Heart left ventricle (tissue), 16 donors: Measurements from ENCODE around the gene LRP5. TPM values are rescaled to one million over a fixed set of nuclear protein-coding genes. Genes with fewer than 3 reads are reported as not detected.

ENCODE experiments used
- ATAC-seq, 4 donors: fragments of 200-7000 bp; cut with Tn5 transposase; one replicate each; pipeline ENCODE4 v1.9.1; 2020 to 2022; ENCODE audit warnings: moderate library complexity in 4 of 4, mild to moderate bottlenecking in 3 of 4, moderate number of reproducible peaks in 1 of 4
- DNase-seq, 5 donors: peaks; one replicate each; pipeline ENCODE4 v3.0.0-alpha.2; 2020
- H3K27ac ChIP-seq, 12 donors: fragments of 200-600 bp; sonication (generic) in 4 of 12; one replicate each; pipeline versions ENCODE4 v1.5.0 to v1.8.0; 2016 to 2022; ENCODE audit warnings: mild to moderate bottlenecking in 2 of 12
- H3K27me3 ChIP-seq, 9 donors: fragments of 200-600 bp; sonication (generic) in 2 of 9; one replicate each; pipeline versions ENCODE4 v1.5.1 to v1.8.0; 2016 to 2022; ENCODE audit warnings: mild to moderate bottlenecking in 3 of 9
- H3K36me3 ChIP-seq, 9 donors: fragments of 200-600 bp; sonication (generic) in 2 of 9; one replicate each; pipeline versions ENCODE4 v1.5.0 to v1.8.0; 2018 to 2022; ENCODE audit warnings: mild to moderate bottlenecking in 2 of 9
- H3K4me1 ChIP-seq, 12 donors: fragments of 200-600 bp; sonication (generic) in 4 of 12; one replicate each; pipeline versions ENCODE4 v1.5.0 to v1.8.0; 2016 to 2022; ENCODE audit warnings: mild to moderate bottlenecking in 3 of 12
- H3K4me3 ChIP-seq, 12 donors: fragments of 200-600 bp; sonication (generic) in 4 of 12; one replicate each; pipeline versions ENCODE4 v1.5.0 to v1.8.0; 2017 to 2022; ENCODE audit warnings: mild to moderate bottlenecking in 9 of 12, moderate library complexity in 4 of 12
- H3K9me3 ChIP-seq, 12 donors: fragments of 200-600 bp; sonication (generic) in 4 of 12; one replicate each; pipeline versions ENCODE4 v1.5.0 to v1.8.0; 2016 to 2022; ENCODE audit warnings: mild to moderate bottlenecking in 1 of 12
- CTCF ChIP-seq, 12 donors: fragments of 200-600 bp; sonication (generic) in 4 of 12; IDR thresholded peaks; one replicate each; pipeline versions ENCODE4 v1.5.0 to v1.8.0; 2018 to 2022; ENCODE audit warnings: antibody characterized with exemption in 12 of 12, mild to moderate bottlenecking in 5 of 12
- POLR2A ChIP-seq, 2 donors: fragments of 450-650 bp; IDR thresholded peaks; one replicate each; pipeline ENCODE4 v1.6.1; 2017; ENCODE audit warnings: antibody characterized with exemption in 2 of 2, mild to moderate bottlenecking in 2 of 2, moderate library complexity in 2 of 2
- WGBS, 4 donors: extraction: QIAGEN DNeasy Blood & Tissue Kit in 2 of 4; methylation state at CpG; one replicate each; pipeline versions ENCODE4 v1.1.5 to v1.1.7; 2013 to 2018; 5-methylcytosine and 5-hydroxymethylcytosine counted together
- intact Hi-C, 10 donors: fragments of 100-400 bp; cut with DNase I; formaldehyde crosslinking; loops; one replicate each; pipeline versions ENCODE4 v1.11.1 to v1.14.2; 2022
- polyA plus RNA-seq, 2 donors: library from polyadenylated mRNA; stranded (reverse); fragments of 200-250 nt; gene quantifications; one replicate each; pipeline ENCODE4 v1.2.3, GENCODE V29; 2013
- total RNA-seq, 9 donors: library from RNA; depleted of rRNA in 2 of 9; stranded (reverse); fragments of >200 nt in 2 of 9; fragmentation: NEBNext Ultra II Directional in 3 of 9; extraction: Animal tissue kit (Norgen Biotek cat#: 25700) in 3 of 9; gene quantifications; one replicate each; pipeline versions ENCODE4 v1.1.0 to v1.2.4, GENCODE V29; 2016 to 2023
- donor health status: ischemic (EF 13 %, LVEDD 7.1; RV severe dilation, severe dysfunction).
- donor health status: healthy with polysubstance abuse.
- donor health status: DM: no; HTN: yes; CAD: no.
- donor health status: DM: no; HTN: no; CAD: no.
- donor health status: ischemic (EF 25% LVEDD 6.9; RV normal size, moderate dysfunction).
- donor health status: ischemic (EF 25% LVEDD 5.7; RV mildly dilated, moderate dysfunction).
- donor health status: healthy.
- donor health status: DM: yes; HTN: yes; CAD: no.
- donor health status: ischemic (EF 35%, LVEDD 5.7; RV mildly dilated, moderate dysfunction).
- donor health status: nonischemic (EF 11% LVEDD 7.7; RV severe dilation, severe dysfunction).
- donor health status: DM: yes; HTN: yes; CAD: no.
- donor health status: PGD.
- donor health status: ischemic (EF 29% LVEDD 5.4; RV normal size, mild dysfunction).
- donor health status: nonischemic (EF 23%, LVEDD 6.1; RV moderate dilation, normal function).

Gene LRP5
- total and polyA plus RNA-seq, 11 donors = 30.2 to 62.5 (median 39.8) TPM

- intact Hi-C loops = no loop called here
- no peak overlapping the region for H3K4me3 ChIP-seq
- H3K27me3 ChIP-seq = no peaks in the 10 kb centered on the region
- H3K9me3 ChIP-seq = no peaks in the 10 kb centered on the region
- no peak for ATAC-seq
- 85 to 91% (median 88%) methylated on average over 6 to 16 of the region's 16 CpGs for WGBS, 4 donors
- TF ChIP-seq CTCF (IDR thresholded peaks at IDR 0.05) (no peak), POLR2A (IDR thresholded peaks at IDR 0.05) (no peak)
- H3K36me3 ChIP-seq = peaks cover 0 to 78% (median 62%) of the 10 kb centered on the region in 9 donors
- H3K27ac ChIP-seq = peak overlapping the region in 9 of 12 donors; percentile 17 to 78 (median 66)
- DNase-seq = no peak
- H3K4me1 ChIP-seq = peaks cover 3 to 42% (median 31%) of the 10 kb centered on the region in 12 donors
These were observed 123.9 kb downstream of the LRP5 start for GRCh38 chr11:68436162-68436888.

- Histone ChIP-seq H3K27ac (peak overlapping the region; percentile 27 to 85 (median 66)), H3K36me3 (peaks cover 0 to 83% (median 64%) of the 10 kb centered on the region in 9 donors), H3K27me3 (no peaks in the 10 kb centered on the region), H3K4me1 (peaks cover 3 to 40% (median 28%) of the 10 kb centered on the region in 12 donors), H3K9me3 (no peaks in the 10 kb centered on the region), H3K4me3 (no peak overlapping the region)
- TF ChIP-seq POLR2A (IDR thresholded peaks at IDR 0.05) (no peak), CTCF (IDR thresholded peaks at IDR 0.05) (peak in 10 of 12 donors; percentile 12 to 54 (median 38))
- WGBS, 4 donors = 57 to 70% (median 64%) methylated on average over 20 to 34 of the region's 34 CpGs
- ATAC-seq (peak; percentile 49 to 89 (median 84)), DNase-seq (peak in 4 of 5 donors; percentile 63 to 79 (median 69))
- intact Hi-C loops = no loop called here
These were observed 124.9 kb downstream of the LRP5 start for GRCh38 chr11:68436985-68437926.

GRCh38 chr11:68437927-68438657, 125.7 kb downstream of the LRP5 start:
- H3K9me3 ChIP-seq = no peaks in the 10 kb centered on the region

More at GRCh38 chr11:68437927-68438657, 125.7 kb downstream of the LRP5 start:
- 85 to 93% (median 88%) methylated on average over 26 to 34 of the region's 34 CpGs for WGBS, 4 donors
- DNase-seq (no peak), ATAC-seq (no peak)
- Histone ChIP-seq H3K27me3 (no peaks in the 10 kb centered on the region), H3K36me3 (peaks cover 0 to 92% (median 71%) of the 10 kb centered on the region in 9 donors), H3K4me3 (no peak overlapping the region), H3K27ac (peak overlapping the region; percentile 27 to 85 (median 66)), H3K4me1 (peaks cover 3 to 32% (median 20%) of the 10 kb centered on the region in 12 donors)
- intact Hi-C loops = no loop called here
- TF ChIP-seq POLR2A (IDR thresholded peaks at IDR 0.05) = no peak
- no peak for TF ChIP-seq CTCF (IDR thresholded peaks at IDR 0.05)
